Measurements from ENCODE around the gene MICAL2.

MICAL2 gene

GRCh38 chr11:12164061-12165014 lies 53.9 kb downstream of the MICAL2 start:
- Mint-ChIP-seq H3K27me3 (no peaks in the 10 kb centered on the region), H3K4me1 (ENCODE audit: low read depth) (peaks cover 51% of the 10 kb centered on the region), H3K9me3 (no peaks in the 10 kb centered on the region), H3K4me3 (no peak overlapping the region), H3K27ac (peak overlapping the region; percentile 77), H3K36me3 (ENCODE audit: low read depth) (peaks cover 45% of the 10 kb centered on the region)
- DNase-seq: peak; percentile 16

GRCh38 chr11:12165237-12165875 lies 55.0 kb downstream of the MICAL2 start:
- Mint-ChIP-seq H3K9me3 (no peaks in the 10 kb centered on the region), H3K27ac (no peak overlapping the region), H3K27me3 (no peaks in the 10 kb centered on the region), H3K36me3 (ENCODE audit: low read depth) (peaks cover 48% of the 10 kb centered on the region), H3K4me1 (ENCODE audit: low read depth) (peaks cover 46% of the 10 kb centered on the region), H3K4me3 (no peak overlapping the region)
- peak; percentile 20 for DNase-seq

DNA sequence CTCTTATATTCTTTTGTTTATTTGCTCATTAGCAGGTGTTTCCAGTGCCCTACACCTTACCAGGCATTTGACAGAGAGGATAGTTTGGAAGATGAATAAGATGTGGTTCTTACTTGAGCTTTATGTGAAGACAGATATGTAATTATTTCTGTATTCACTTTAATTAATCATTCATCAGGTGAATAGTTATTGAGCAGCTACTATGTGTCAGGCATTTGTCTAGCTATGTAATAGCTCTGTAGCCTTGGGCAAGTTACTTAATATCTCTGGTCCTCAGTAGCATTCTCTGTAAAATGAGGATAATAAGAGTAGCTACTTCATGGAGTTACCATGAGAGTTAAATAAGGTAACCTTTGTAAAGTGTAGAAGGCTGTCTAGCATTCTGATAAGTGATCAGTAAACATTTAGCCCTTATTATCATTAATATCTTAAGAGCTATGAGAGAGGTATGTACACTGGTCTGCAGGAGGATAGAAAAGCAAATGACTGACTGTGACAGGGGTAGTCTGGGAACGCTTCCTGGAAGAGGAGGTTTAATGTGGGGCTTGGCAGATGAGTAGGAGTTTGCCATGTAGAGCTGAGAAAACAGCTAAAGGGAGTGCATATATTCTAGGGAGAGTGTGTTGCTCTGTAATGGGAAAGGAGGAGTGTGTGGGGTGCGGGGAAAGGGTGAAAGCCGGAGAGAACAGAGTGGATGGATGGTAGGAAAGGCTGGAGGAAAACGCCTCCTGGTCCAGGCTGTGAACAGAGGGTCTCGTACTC lies 56.1 kb downstream of the MICAL2 start:
- DNase-seq: peak; percentile 13
- Mint-ChIP-seq H3K9me3 (no peaks in the 10 kb centered on the region), H3K4me1 (ENCODE audit: low read depth) (peaks cover 46% of the 10 kb centered on the region), H3K27me3 (no peaks in the 10 kb centered on the region), H3K27ac (peak overlapping the region; percentile 56), H3K4me3 (no peak overlapping the region), H3K36me3 (ENCODE audit: low read depth) (peaks cover 52% of the 10 kb centered on the region)

- Mint-ChIP-seq H3K36me3 (ENCODE audit: low read depth) (peaks cover 50% of the 10 kb centered on the region), H3K4me1 (ENCODE audit: low read depth) (peaks cover 49% of the 10 kb centered on the region), H3K27me3 (no peaks in the 10 kb centered on the region), H3K27ac (peak overlapping the region; percentile 56), H3K9me3 (peaks cover under 1% of the 10 kb centered on the region), H3K4me3 (no peak overlapping the region)
- peak; percentile 31 for DNase-seq
Observed at GRCh38 chr11:12167061-12168000, 56.9 kb downstream of the MICAL2 start.

DNA sequence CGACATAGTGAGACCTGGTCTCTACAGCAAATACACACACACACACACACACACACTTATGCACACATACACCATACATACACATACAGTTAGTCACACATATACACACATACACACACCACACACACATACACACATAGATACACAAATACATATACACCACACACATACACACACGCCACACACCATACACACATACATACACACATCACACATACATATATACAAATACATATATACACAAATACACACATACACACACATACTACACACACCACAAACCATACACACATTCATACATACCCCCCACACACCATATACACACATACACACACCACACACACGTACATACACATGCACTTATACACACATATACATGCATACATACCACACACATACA lies 57.7 kb downstream of the MICAL2 start:
- DNase-seq: no peak
- peaks cover 1% of the 10 kb centered on the region for H3K9me3 Mint-ChIP-seq
- peaks cover 55% of the 10 kb centered on the region for H3K4me1 Mint-ChIP-seq (ENCODE audit: low read depth)
- H3K27me3 Mint-ChIP-seq: no peaks in the 10 kb centered on the region
- H3K4me3 Mint-ChIP-seq: no peak overlapping the region
- peaks cover 45% of the 10 kb centered on the region for H3K36me3 Mint-ChIP-seq (ENCODE audit: low read depth)
- peak overlapping the region; percentile 24 for H3K27ac Mint-ChIP-seq

- peak; percentile 11 for DNase-seq
- no peak overlapping the region for H3K27ac Mint-ChIP-seq
Observed at GRCh38 chr11:12169822-12170221, 59.4 kb downstream of the MICAL2 start.

GRCh38 chr11:12170501-12170900 lies 60.1 kb downstream of the MICAL2 start:
- no peak overlapping the region for H3K27ac Mint-ChIP-seq
- no peak overlapping the region for H3K4me3 Mint-ChIP-seq
- peak; percentile 28 for DNase-seq
- no peaks in the 10 kb centered on the region for H3K27me3 Mint-ChIP-seq
- peaks cover 36% of the 10 kb centered on the region for H3K36me3 Mint-ChIP-seq (ENCODE audit: low read depth)
- H3K4me1 Mint-ChIP-seq (ENCODE audit: low read depth): peaks cover 55% of the 10 kb centered on the region
- peaks cover 6% of the 10 kb centered on the region for H3K9me3 Mint-ChIP-seq

More at GRCh38 chr11:12169822-12170221, 59.4 kb downstream of the MICAL2 start:
- H3K27me3 Mint-ChIP-seq: no peaks in the 10 kb centered on the region
- peaks cover 5% of the 10 kb centered on the region for H3K9me3 Mint-ChIP-seq
- peaks cover 37% of the 10 kb centered on the region for H3K36me3 Mint-ChIP-seq (ENCODE audit: low read depth)
- peaks cover 52% of the 10 kb centered on the region for H3K4me1 Mint-ChIP-seq (ENCODE audit: low read depth)
- H3K4me3 Mint-ChIP-seq: no peak overlapping the region

GRCh38 chr11:12170984-12171383 lies 60.6 kb downstream of the MICAL2 start:
- H3K9me3 Mint-ChIP-seq: peaks cover 6% of the 10 kb centered on the region

GRCh38 chr11:12171921-12172320 lies 61.5 kb downstream of the MICAL2 start:
- H3K9me3 Mint-ChIP-seq: peaks cover 6% of the 10 kb centered on the region
- peak; percentile 2 for DNase-seq
- no peak overlapping the region for H3K4me3 Mint-ChIP-seq
- peaks cover 63% of the 10 kb centered on the region for H3K4me1 Mint-ChIP-seq (ENCODE audit: low read depth)
- H3K27ac Mint-ChIP-seq: no peak overlapping the region
- peaks cover 37% of the 10 kb centered on the region for H3K36me3 Mint-ChIP-seq (ENCODE audit: low read depth)
- no peaks in the 10 kb centered on the region for H3K27me3 Mint-ChIP-seq

More at GRCh38 chr11:12170984-12171383, 60.6 kb downstream of the MICAL2 start:
- H3K36me3 Mint-ChIP-seq (ENCODE audit: low read depth): peaks cover 37% of the 10 kb centered on the region
- H3K27me3 Mint-ChIP-seq: no peaks in the 10 kb centered on the region
- no peak overlapping the region for H3K4me3 Mint-ChIP-seq
- H3K27ac Mint-ChIP-seq: no peak overlapping the region
- peak; percentile 15 for DNase-seq
- H3K4me1 Mint-ChIP-seq (ENCODE audit: low read depth): peaks cover 60% of the 10 kb centered on the region

- Mint-ChIP-seq H3K36me3 (ENCODE audit: low read depth) (peaks cover 40% of the 10 kb centered on the region), H3K4me1 (ENCODE audit: low read depth) (peaks cover 63% of the 10 kb centered on the region), H3K4me3 (no peak overlapping the region), H3K27ac (peak overlapping the region; percentile 60), H3K27me3 (no peaks in the 10 kb centered on the region), H3K9me3 (peaks cover 6% of the 10 kb centered on the region)
- peak; percentile 15 for DNase-seq
Observed at GRCh38 chr11:12172493-12173013, 62.2 kb downstream of the MICAL2 start.

GRCh38 chr11:12173111-12173510 lies 62.7 kb downstream of the MICAL2 start:
- Mint-ChIP-seq H3K4me3 (peak overlapping the region; percentile 38), H3K36me3 (ENCODE audit: low read depth) (peaks cover 45% of the 10 kb centered on the region), H3K9me3 (peaks cover 11% of the 10 kb centered on the region), H3K27me3 (no peaks in the 10 kb centered on the region), H3K4me1 (ENCODE audit: low read depth) (peaks cover 65% of the 10 kb centered on the region), H3K27ac (peak overlapping the region; percentile 93)
- no peak for DNase-seq

- Mint-ChIP-seq H3K36me3 (ENCODE audit: low read depth) (peaks cover 51% of the 10 kb centered on the region), H3K9me3 (peaks cover 13% of the 10 kb centered on the region), H3K4me1 (ENCODE audit: low read depth) (peaks cover 70% of the 10 kb centered on the region), H3K27ac (peak overlapping the region; percentile 100), H3K4me3 (peak overlapping the region; percentile 65), H3K27me3 (no peaks in the 10 kb centered on the region)
- peak; percentile 43 for DNase-seq
Observed at GRCh38 chr11:12174128-12174476, 63.7 kb downstream of the MICAL2 start.

GRCh38 chr11:12174477-12175143 lies 64.2 kb downstream of the MICAL2 start:
- Mint-ChIP-seq H3K4me3 (peak overlapping the region; percentile 65), H3K27me3 (no peaks in the 10 kb centered on the region), H3K9me3 (peaks cover 13% of the 10 kb centered on the region), H3K36me3 (ENCODE audit: low read depth) (peaks cover 52% of the 10 kb centered on the region), H3K27ac (peak overlapping the region; percentile 100), H3K4me1 (ENCODE audit: low read depth) (peaks cover 72% of the 10 kb centered on the region)
- peak; percentile 60 for DNase-seq

Measured in activated T-cell treated with anti-CD3 and anti-CD28 coated beads, Interleukin-2, amount 50 U/mL, for 24 hours (primary cell).